IMR-90 (cell line): Measurements from ENCODE around the gene ARV1.

ENCODE experiments used
- BHLHE40 ChIP-seq: fragments of 150-350 bp; IDR thresholded peaks from 2 replicates; pipeline ENCODE4 v1.6.1; 2016; ENCODE audit warnings: mild to moderate bottlenecking, low read depth, low read length
- NFE2L2 ChIP-seq: fragments of 150-350 bp; IDR thresholded peaks from 2 replicates; pipeline ENCODE4 v1.6.1; 2016; ENCODE audit warnings: low read depth, mild to moderate bottlenecking, low read length
- POLR2A ChIP-seq: IDR thresholded peaks from 2 replicates; pipeline ENCODE4 v1.6.1; 2012; ENCODE audit warnings: mild to moderate bottlenecking, low read depth, low read length
- RAD21 ChIP-seq: IDR thresholded peaks from 2 replicates; pipeline ENCODE4 v1.6.1; 2012; ENCODE audit warnings: low read length, improper control_type of control experiment
- TF ChIP-seq, protein P1 (sequence below): conservative IDR thresholded peaks from 2 replicates; pipeline ENCODE4 v1.5.1; 2012; ENCODE audit warnings: mild to moderate bottlenecking, low read depth, low read length, improper control_type of control experiment

DNA sequence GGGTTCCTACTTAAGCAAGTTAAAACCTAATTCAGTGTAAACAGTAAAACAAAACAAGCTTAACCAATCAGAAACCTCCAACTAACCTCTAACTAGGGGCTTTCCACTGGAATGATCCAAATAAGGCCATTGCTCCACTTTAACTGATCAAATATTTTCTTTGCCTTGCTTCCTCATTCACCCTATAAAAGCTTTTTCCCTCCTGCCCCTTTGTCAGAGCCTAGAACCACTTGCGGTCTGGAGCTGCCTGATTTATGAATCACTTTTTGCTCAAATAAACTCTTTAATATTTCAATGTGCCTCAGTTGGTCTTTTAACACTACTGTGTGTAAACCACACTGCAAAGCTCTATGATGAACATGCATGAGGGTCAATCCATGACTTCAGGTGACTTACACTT lies 65.7 kb downstream of the ARV1 start:
- TF ChIP-seq, protein P1, sequence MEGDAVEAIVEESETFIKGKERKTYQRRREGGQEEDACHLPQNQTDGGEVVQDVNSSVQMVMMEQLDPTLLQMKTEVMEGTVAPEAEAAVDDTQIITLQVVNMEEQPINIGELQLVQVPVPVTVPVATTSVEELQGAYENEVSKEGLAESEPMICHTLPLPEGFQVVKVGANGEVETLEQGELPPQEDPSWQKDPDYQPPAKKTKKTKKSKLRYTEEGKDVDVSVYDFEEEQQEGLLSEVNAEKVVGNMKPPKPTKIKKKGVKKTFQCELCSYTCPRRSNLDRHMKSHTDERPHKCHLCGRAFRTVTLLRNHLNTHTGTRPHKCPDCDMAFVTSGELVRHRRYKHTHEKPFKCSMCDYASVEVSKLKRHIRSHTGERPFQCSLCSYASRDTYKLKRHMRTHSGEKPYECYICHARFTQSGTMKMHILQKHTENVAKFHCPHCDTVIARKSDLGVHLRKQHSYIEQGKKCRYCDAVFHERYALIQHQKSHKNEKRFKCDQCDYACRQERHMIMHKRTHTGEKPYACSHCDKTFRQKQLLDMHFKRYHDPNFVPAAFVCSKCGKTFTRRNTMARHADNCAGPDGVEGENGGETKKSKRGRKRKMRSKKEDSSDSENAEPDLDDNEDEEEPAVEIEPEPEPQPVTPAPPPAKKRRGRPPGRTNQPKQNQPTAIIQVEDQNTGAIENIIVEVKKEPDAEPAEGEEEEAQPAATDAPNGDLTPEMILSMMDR = no peak
- TF ChIP-seq NFE2L2 = no peak
- no peak for TF ChIP-seq POLR2A
- no peak for TF ChIP-seq RAD21
- TF ChIP-seq BHLHE40 = no peak
